ENCODE results near the gene SLC5A11. TPM values are rescaled to one million over a fixed set of nuclear protein-coding genes. Genes with fewer than 3 reads are reported as not detected.
"Not testable (repeated sequence)": the region's sequence is repeated elsewhere in the genome, so short reads cannot be mapped to it uniquely, and the experiment has no call there.

The SLC5A11 gene
- total and polyA plus RNA-seq, 12 donors = 0.06 to 0.12 TPM; not detected in 10

DNA sequence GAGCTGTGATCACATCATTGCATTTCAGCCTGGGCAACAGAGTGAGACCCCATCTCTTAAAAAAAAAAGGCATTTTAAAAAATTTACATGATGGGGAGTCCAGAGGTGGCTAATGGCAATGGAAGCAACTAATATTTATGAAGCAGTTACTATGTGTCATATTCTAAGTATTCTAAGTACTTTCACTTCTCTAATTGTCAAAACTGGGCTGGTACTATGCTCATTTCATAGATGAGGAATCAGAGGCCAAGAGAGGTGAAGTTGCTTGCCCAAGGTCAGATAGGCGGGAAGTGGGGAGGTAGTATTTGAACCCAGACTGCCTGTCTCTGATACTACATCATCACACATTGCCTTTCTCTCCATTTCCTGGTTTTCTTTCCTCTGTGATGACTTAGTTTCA lies 50.7 kb downstream of the SLC5A11 start:
- ATAC-seq = no peak
- 89 to 92% methylated on average over 1 of the region's 1 CpG for WGBS, 2 donors

DNA sequence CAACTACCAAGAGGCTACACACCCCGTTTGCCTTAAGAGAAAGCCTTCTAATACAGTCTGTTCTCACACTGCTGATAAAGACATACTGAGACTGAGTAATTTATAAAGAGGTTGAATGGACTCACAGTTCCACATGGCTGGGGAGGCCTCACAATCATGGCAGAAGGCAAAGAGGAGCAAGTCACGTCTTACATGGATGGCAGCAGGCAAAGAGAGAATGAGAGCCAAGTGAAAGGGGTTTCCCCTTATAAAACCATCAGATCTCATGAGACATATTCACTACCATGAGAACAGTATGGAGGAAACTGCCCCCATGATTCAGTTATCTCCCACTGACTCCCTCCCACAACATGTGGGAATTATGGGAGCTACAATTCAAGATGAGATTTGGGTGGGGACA lies 51.8 kb downstream of the SLC5A11 start:
- WGBS, 2 donors = 54 to 56% methylated on average over 2 of the region's 2 CpGs
- ATAC-seq; H3K9me3 ChIP-seq; H3K4me1 ChIP-seq; H3K27ac ChIP-seq; DNase-seq; intact Hi-C loops (cut with DNase I); H3K4me3 ChIP-seq; H3K36me3 ChIP-seq: not testable (repeated sequence)
- peaks cover 0 to 19% (median 0%) of the 10 kb centered on the region in 7 donors for H3K27me3 ChIP-seq

More for the DNA sequence above, 50.7 kb downstream of the SLC5A11 start:
- no peak overlapping the region for H3K4me3 ChIP-seq
- H3K27me3 ChIP-seq = peaks cover 0 to 19% (median 0%) of the 10 kb centered on the region in 7 donors
- no peak for TF ChIP-seq CTCF (IDR thresholded peaks at IDR 0.05)
- no peaks in the 10 kb centered on the region for H3K4me1 ChIP-seq
- intact Hi-C loops (cut with DNase I) = no loop called here
- no peaks in the 10 kb centered on the region for H3K36me3 ChIP-seq
- no peaks in the 10 kb centered on the region for H3K9me3 ChIP-seq
- DNase-seq = no peak
- H3K27ac ChIP-seq = no peak overlapping the region

GRCh38 chr16:24900230-24900629 lies 54.5 kb downstream of the SLC5A11 start:
- Histone ChIP-seq H3K27me3 (peaks cover 0 to 14% (median 0%) of the 10 kb centered on the region in 7 donors), H3K9me3 (no peaks in the 10 kb centered on the region), H3K27ac (no peak overlapping the region), H3K4me1 (no peaks in the 10 kb centered on the region), H3K4me3 (no peak overlapping the region), H3K36me3 (no peaks in the 10 kb centered on the region)
- ATAC-seq (no peak), DNase-seq (no peak)
- intact Hi-C loops (cut with DNase I) = no loop called here
- no peak for TF ChIP-seq CTCF (IDR thresholded peaks at IDR 0.05)

- no peak for ATAC-seq
- TF ChIP-seq CTCF (IDR thresholded peaks at IDR 0.05) = peak; percentile 13 to 57 (median 42)
- no peak for DNase-seq
- Histone ChIP-seq H3K9me3 (no peaks in the 10 kb centered on the region), H3K36me3 (no peaks in the 10 kb centered on the region), H3K27ac (no peak overlapping the region), H3K4me1 (peaks cover 0 to 6% (median 0%) of the 10 kb centered on the region in 9 donors), H3K27me3 (no peaks in the 10 kb centered on the region), H3K4me3 (no peak overlapping the region)
- intact Hi-C loops (cut with DNase I) = no loop called here
- 46 to 51% methylated on average over 14 of the region's 14 CpGs for WGBS, 2 donors
These were observed 60.5 kb downstream of the SLC5A11 start for GRCh38 chr16:24906199-24906808.

DNA sequence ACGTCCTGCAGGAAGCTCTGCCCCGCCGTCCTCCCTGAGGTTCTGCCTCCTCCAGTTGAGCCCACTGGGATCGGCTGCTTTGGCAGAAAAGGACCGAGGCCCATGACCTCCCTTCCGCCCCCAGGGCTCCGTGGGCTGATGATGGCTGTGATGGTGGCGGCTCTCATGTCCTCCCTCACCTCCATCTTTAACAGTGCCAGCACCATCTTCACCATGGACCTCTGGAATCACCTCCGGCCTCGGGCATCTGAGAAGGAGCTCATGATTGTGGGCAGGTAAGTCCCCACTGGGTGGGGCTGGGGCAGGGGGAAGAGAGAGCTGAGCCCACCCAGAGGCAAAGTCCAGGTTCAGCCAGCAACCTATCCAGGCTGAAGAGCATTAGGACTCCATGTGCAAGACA lies 61.1 kb downstream of the SLC5A11 start:
- Histone ChIP-seq H3K27me3 (no peaks in the 10 kb centered on the region), H3K36me3 (no peaks in the 10 kb centered on the region), H3K4me1 (peaks cover 0 to 6% (median 0%) of the 10 kb centered on the region in 9 donors), H3K27ac (no peak overlapping the region), H3K9me3 (no peaks in the 10 kb centered on the region), H3K4me3 (no peak overlapping the region)
- WGBS, 2 donors = 81 to 86% methylated on average over 8 to 10 of the region's 10 CpGs
- no peak for DNase-seq
- no peak for TF ChIP-seq CTCF (IDR thresholded peaks at IDR 0.05)
- intact Hi-C loops (cut with DNase I) = no loop called here
- ATAC-seq = no peak

Measured in heart right ventricle (tissue), 16 donors.